Measurements from ENCODE around the gene PILRA.

PILRA gene

DNA sequence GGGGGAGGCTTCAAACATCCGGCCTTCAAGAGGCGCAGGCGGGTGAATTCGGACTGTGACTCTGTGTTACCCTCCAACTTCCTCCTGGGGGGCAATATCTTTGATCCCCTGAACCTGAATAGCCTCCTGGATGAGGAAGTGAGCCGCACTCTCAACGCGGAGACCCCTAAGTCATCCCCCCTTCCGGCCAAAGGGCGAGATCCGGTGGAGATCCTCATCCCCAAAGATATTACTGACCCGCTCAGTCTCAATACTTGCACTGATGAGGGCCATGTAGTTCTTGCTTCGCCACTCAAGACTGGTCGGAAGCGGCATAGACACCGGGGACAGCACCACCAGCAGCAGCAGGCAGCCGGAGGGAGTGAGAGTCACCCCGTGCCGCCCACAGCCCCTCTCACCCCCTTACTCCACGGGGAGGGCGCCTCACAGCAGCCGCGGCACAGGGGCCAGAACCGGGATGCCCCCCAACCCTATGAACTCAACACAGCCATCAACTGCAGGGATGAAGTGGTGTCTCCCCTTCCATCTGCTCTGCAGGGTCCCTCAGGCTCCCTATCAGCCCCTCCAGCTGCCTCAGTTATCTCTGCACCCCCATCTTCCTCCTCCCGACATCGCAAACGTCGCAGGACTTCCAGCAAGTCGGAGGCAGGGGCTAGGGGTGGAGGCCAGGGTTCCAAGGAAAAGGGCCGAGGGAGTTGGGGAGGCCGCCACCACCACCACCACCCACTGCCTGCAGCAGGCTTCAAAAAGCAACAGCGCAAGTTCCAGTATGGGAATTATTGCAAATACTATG lies 57.4 kb downstream of the PILRA start:
- TF ChIP-seq, protein P1, sequence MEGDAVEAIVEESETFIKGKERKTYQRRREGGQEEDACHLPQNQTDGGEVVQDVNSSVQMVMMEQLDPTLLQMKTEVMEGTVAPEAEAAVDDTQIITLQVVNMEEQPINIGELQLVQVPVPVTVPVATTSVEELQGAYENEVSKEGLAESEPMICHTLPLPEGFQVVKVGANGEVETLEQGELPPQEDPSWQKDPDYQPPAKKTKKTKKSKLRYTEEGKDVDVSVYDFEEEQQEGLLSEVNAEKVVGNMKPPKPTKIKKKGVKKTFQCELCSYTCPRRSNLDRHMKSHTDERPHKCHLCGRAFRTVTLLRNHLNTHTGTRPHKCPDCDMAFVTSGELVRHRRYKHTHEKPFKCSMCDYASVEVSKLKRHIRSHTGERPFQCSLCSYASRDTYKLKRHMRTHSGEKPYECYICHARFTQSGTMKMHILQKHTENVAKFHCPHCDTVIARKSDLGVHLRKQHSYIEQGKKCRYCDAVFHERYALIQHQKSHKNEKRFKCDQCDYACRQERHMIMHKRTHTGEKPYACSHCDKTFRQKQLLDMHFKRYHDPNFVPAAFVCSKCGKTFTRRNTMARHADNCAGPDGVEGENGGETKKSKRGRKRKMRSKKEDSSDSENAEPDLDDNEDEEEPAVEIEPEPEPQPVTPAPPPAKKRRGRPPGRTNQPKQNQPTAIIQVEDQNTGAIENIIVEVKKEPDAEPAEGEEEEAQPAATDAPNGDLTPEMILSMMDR (IDR thresholded peaks at IDR 0.05): no peak
- TF ChIP-seq ZFX (IDR thresholded peaks at IDR 0.05; ENCODE audit: borderline replicate concordance): no peak
- H3K27ac ChIP-seq: peak overlapping the region; percentile 100

DNA sequence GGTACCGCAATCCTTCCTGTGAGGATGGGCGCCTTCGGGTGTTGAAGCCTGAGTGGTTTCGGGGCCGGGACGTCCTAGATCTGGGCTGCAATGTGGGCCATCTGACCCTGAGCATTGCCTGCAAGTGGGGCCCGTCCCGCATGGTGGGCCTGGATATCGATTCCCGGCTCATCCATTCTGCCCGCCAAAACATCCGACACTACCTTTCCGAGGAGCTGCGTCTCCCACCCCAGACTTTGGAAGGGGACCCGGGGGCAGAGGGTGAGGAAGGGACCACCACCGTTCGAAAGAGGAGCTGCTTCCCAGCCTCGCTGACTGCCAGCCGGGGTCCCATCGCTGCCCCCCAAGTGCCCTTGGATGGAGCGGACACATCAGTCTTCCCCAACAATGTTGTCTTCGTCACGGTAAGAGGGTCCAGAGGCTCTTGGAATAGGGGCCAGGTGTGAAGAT lies 58.0 kb downstream of the PILRA start:
- TF ChIP-seq, protein P1 (IDR thresholded peaks at IDR 0.05): no peak
- no peak for TF ChIP-seq ZFX (IDR thresholded peaks at IDR 0.05; ENCODE audit: borderline replicate concordance)
- H3K27ac ChIP-seq: peak overlapping the region; percentile 100

DNA sequence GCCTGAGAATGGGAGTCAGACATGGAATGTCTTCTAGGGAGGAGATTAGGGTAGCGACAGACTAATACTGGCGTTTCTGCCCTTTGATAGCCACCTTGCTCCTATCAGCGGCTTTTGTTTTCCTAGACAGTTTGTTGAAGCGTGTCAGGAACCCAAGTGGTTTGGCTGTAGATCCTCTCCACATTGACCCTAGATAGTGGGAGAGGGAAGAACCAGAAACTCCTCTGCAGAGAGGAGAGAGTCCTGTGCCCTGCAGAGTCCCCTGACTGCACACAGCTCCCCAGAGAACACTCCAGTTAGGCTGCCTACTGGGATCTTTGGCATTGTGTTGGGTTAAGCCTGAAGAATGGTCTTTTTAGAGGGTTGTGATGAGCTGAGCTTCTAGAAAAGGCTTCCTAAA lies 58.8 kb downstream of the PILRA start:
- peak overlapping the region; percentile 100 for H3K27ac ChIP-seq
- TF ChIP-seq, protein P1 (IDR thresholded peaks at IDR 0.05): no peak
- TF ChIP-seq ZFX (IDR thresholded peaks at IDR 0.05; ENCODE audit: borderline replicate concordance): no peak

DNA sequence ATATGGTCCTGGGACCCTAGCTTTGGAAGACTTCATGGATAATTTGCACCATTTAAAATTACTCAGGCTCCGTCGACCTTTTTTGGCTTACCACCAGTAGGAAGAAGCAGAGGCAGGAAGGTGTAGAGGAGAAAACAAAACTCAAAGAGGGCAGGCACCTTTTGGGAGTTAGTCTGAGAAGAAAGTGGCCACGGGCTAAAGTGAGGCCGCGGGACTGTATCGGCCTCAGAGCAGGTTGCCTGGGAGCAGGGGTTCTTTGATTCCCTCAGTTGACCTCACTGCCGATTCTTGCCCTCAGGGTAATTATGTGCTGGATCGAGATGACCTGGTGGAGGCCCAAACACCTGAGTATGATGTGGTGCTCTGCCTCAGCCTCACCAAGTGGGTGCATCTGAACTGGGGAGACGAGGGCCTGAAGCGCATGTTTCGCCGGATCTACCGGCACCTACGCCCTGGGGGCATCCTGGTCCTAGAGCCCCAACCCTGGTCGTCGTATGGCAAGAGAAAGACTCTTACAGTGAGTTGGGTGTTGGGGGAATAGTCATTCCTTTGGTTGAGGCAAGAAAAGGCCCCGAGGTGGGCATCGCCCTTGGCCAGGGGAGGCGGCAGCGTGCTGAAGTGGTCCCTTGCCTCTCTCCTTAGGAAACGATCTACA lies 59.5 kb downstream of the PILRA start:
- TF ChIP-seq ZFX (IDR thresholded peaks at IDR 0.05; ENCODE audit: borderline replicate concordance): no peak
- TF ChIP-seq, protein P1 (IDR thresholded peaks at IDR 0.05): no peak
- peak overlapping the region; percentile 100 for H3K27ac ChIP-seq

DNA sequence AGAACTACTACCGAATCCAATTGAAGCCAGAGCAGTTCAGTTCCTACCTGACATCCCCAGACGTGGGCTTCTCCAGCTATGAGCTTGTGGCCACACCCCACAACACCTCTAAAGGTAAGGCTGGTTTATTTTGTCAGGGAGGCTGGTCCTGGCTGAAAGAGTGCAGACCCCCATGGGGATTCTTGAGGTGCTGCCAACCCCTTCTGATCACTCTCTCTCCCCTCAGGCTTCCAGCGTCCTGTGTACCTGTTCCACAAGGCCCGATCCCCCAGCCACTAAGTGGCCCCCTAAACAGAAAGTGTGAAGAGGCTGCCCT lies 59.9 kb downstream of the PILRA start:
- H3K27ac ChIP-seq: peak overlapping the region; percentile 100
- TF ChIP-seq ZFX (IDR thresholded peaks at IDR 0.05; ENCODE audit: borderline replicate concordance): no peak
- TF ChIP-seq, protein P1 (IDR thresholded peaks at IDR 0.05): no peak

DNA sequence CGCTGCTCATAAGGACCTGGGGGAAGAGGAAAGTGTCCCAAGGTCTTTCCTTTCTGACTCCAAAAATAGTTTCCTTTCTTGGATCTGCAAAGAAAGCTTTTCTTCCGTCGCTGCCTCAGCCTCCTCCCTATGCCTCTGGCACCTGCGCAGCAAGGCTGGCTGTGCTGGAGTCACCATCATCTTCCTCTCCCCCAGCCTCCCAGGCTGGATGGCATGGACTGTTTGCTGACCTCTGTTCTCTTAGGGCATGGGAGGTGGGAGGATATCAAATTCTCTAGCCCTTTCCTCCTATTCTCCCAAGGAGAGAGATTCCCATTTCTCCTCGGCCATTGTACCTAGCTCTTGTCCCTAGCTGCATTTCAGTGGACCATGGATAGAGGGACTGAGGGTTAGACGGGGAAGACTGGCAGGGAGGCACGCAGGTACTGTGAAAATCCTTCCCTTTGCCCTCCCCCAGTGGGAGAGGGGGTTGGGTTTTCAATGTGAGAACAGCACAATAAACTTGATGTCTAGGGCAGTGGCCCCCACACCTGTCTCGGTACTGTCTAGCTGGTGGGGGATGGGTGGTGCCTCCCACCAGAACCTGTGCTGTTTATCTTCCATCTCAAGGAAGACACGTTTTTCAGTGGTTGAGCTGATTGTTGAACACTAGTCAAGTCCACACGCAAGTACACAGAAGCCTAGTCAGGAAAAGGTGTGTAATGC lies 60.5 kb downstream of the PILRA start:
- TF ChIP-seq, protein P1 (IDR thresholded peaks at IDR 0.05): no peak
- TF ChIP-seq ZFX (IDR thresholded peaks at IDR 0.05; ENCODE audit: borderline replicate concordance): no peak
- peak overlapping the region; percentile 100 for H3K27ac ChIP-seq

Measured in 22Rv1 (cell line).